ENCODE data around the gene CCDC9B. TPM values are rescaled to one million over a fixed set of nuclear protein-coding genes. Genes with fewer than 3 reads are reported as not detected.

CCDC9B gene
- total RNA-seq, 4 donors from 2014 or later: 5.4 to 34.4 (median 15.0) TPM

GRCh38 chr15:40317580-40317979 lies 23.2 kb downstream of the CCDC9B start:
- no peak overlapping the region for H3K4me3 ChIP-seq
- peaks cover 0 to 45% (median 0%) of the 10 kb centered on the region in 4 donors for H3K27me3 ChIP-seq
- intact Hi-C loops (cut with DNase I): no loop called here
- TF ChIP-seq CTCF (IDR thresholded peaks at IDR 0.05): no peak
- no peak for TF ChIP-seq POLR2A (IDR thresholded peaks at IDR 0.05)
- H3K9me3 ChIP-seq: no peaks in the 10 kb centered on the region
- H3K27ac ChIP-seq: no peak overlapping the region
- DNase-seq: no peak
- peaks cover 8 to 17% (median 9%) of the 10 kb centered on the region in 3 donors for H3K4me1 ChIP-seq
- WGBS, 2 donors: 70 to 84% methylated on average over 4 of the region's 4 CpGs
- H3K36me3 ChIP-seq: no peaks in the 10 kb centered on the region

DNA sequence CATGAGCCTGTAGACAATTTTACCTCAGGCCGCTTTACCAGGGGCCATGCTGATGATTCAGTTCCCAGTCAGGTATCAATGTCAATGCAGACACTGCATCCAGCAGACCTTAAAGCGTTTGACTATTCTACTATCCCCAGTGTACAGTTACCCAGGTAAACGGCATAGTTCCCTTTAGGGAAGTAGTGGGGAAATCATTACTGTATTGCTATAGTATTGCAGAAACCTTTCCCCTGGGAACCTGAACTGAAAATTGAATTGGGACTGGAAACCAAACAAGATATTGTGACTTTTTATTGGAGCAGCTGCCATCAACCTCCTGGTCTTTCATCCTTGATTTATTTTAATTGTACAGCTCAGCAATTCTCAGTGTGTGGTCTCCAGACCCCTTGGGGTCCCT lies 23.8 kb downstream of the CCDC9B start:
- TF ChIP-seq POLR2A (IDR thresholded peaks at IDR 0.05): no peak
- no peak for TF ChIP-seq CTCF (IDR thresholded peaks at IDR 0.05)
- Histone ChIP-seq H3K4me3 (no peak overlapping the region), H3K4me1 (peaks cover 6 to 13% (median 7%) of the 10 kb centered on the region in 3 donors), H3K9me3 (no peaks in the 10 kb centered on the region), H3K36me3 (no peaks in the 10 kb centered on the region), H3K27ac (no peak overlapping the region), H3K27me3 (peaks cover 0 to 52% (median 0%) of the 10 kb centered on the region in 4 donors)
- 71 to 77% methylated on average over 3 of the region's 3 CpGs for WGBS, 2 donors
- no peak for DNase-seq
- intact Hi-C loops (cut with DNase I): no loop called here

GRCh38 chr15:40314723-40315276 lies 25.9 kb downstream of the CCDC9B start:
- Histone ChIP-seq H3K4me3 (no peak overlapping the region), H3K4me1 (peaks cover 6 to 13% (median 7%) of the 10 kb centered on the region in 3 donors), H3K27ac (no peak overlapping the region), H3K36me3 (no peaks in the 10 kb centered on the region), H3K9me3 (no peaks in the 10 kb centered on the region), H3K27me3 (peaks cover 0 to 71% (median 0%) of the 10 kb centered on the region in 4 donors)
- WGBS, 2 donors: 70 to 85% methylated on average over 4 of the region's 4 CpGs
- no peak for DNase-seq
- TF ChIP-seq POLR2A (IDR thresholded peaks at IDR 0.05) (no peak), CTCF (IDR thresholded peaks at IDR 0.05) (no peak)
- intact Hi-C loops (cut with DNase I): no loop called here

- Histone ChIP-seq H3K27ac (no peak overlapping the region), H3K36me3 (no peaks in the 10 kb centered on the region), H3K4me1 (peaks cover 6 to 16% (median 7%) of the 10 kb centered on the region in 3 donors), H3K27me3 (peaks cover 0 to 72% (median 0%) of the 10 kb centered on the region in 4 donors), H3K9me3 (no peaks in the 10 kb centered on the region), H3K4me3 (no peak overlapping the region)
- WGBS, 2 donors: 23 to 29% methylated on average over 8 to 10 of the region's 10 CpGs
- no peak for TF ChIP-seq POLR2A (IDR thresholded peaks at IDR 0.05)
- TF ChIP-seq CTCF (IDR thresholded peaks at IDR 0.05): no peak
- intact Hi-C loops (cut with DNase I): no loop called here
- DNase-seq: no peak
Observed at GRCh38 chr15:40313531-40314398, 27.0 kb downstream of the CCDC9B start.

All from esophagus squamous epithelium (tissue), 5 donors.